Fibroblast of lung (primary cell): ENCODE data around the gene LRRC59. TPM values are rescaled to one million over a fixed set of nuclear protein-coding genes. Genes with fewer than 3 reads are reported as not detected.

ENCODE experiments used
- DNase-seq, 2 donors: peaks; one replicate each; pipeline versions ENCODE4 v3.0.0 to v3.0.0-alpha.2; 2010; ENCODE audit warnings: low read depth in 2 of 2
- H2AFZ ChIP-seq: 2 replicates; pipeline ENCODE4 v1.5.1; 2012; ENCODE audit warnings: low read length, control low read depth, inconsistent platforms
- H3K27ac ChIP-seq: 2 replicates; pipeline ENCODE4 v1.5.1; 2011; ENCODE audit warnings: low read length, control low read depth; ENCODE audit not compliant: insufficient read depth
- H3K27me3 ChIP-seq: 2 replicates; pipeline ENCODE4 v1.5.1; 2011; ENCODE audit warnings: mild to moderate bottlenecking, low read length; ENCODE audit not compliant: control insufficient read depth, insufficient read depth
- H3K36me3 ChIP-seq: 2 replicates; pipeline ENCODE4 v1.5.1; 2011; ENCODE audit warnings: low read length; ENCODE audit not compliant: control insufficient read depth, insufficient read depth
- H3K4me1 ChIP-seq: 2 replicates; pipeline ENCODE4 v1.5.1; 2011; ENCODE audit warnings: low read length; ENCODE audit not compliant: control insufficient read depth, insufficient read depth; ENCODE audit errors: extremely low read depth
- H3K4me2 ChIP-seq: 2 replicates; pipeline ENCODE4 v1.5.1; 2011; ENCODE audit warnings: low read length, control low read depth; ENCODE audit not compliant: insufficient read depth; ENCODE audit errors: extremely low read depth
- H3K4me3 ChIP-seq, 4 experiments: fragments of 200-600 bp in 1 of 4; sonication (generic) in 1 of 4; replicated peaks in 1 of 4; 2 replicates each; pipeline ENCODE4 v1.5.1; 2011 to 2016; ENCODE audit warnings: low read length in 4 of 4, low read depth in 3 of 4, mild to moderate bottlenecking in 3 of 4, control low read depth in 2 of 4, inconsistent platforms in 1 of 4, mixed read lengths in 1 of 4; ENCODE audit not compliant: insufficient read depth in 1 of 4; ENCODE audit errors: control extremely low read depth in 1 of 4
- H3K79me2 ChIP-seq: 2 replicates; pipeline ENCODE4 v1.5.1; 2012; ENCODE audit warnings: mild to moderate bottlenecking, low read length, inconsistent platforms; ENCODE audit not compliant: control insufficient read depth, insufficient read depth
- H3K9ac ChIP-seq: 2 replicates; pipeline ENCODE4 v1.5.1; 2011; ENCODE audit warnings: mild to moderate bottlenecking, low read length, control low read depth; ENCODE audit not compliant: insufficient read depth
- H3K9me3 ChIP-seq: 2 replicates; pipeline ENCODE4 v1.5.1; 2012; ENCODE audit warnings: low read depth, low read length; ENCODE audit not compliant: control insufficient read depth, insufficient read depth
- H4K20me1 ChIP-seq: 2 replicates; pipeline ENCODE4 v1.5.1; 2011; ENCODE audit warnings: low read length; ENCODE audit not compliant: control insufficient read depth, insufficient read depth; ENCODE audit errors: extremely low read depth
- EZH2 ChIP-seq: IDR thresholded peaks from 2 replicates; pipeline ENCODE4 v1.5.1; 2012; ENCODE audit warnings: low read length, control low read depth, mild to moderate bottlenecking; ENCODE audit errors: missing control alignments
- polyA plus RNA-seq, 2 donors: library from polyadenylated mRNA; depleted of rRNA in 1 of 2; stranded (reverse) in 1 of 2; unstranded in 1 of 2; fragments of >200 nt; gene quantifications; 2 replicates each; pipeline ENCODE4 v1.2.1, GENCODE V29; 2011 to 2012; ENCODE audit warnings: missing spikeins in 1 of 2
- total RNA-seq: library from RNA; depleted of rRNA; stranded (reverse); fragments of >200 nt; gene quantifications from 2 replicates; pipeline ENCODE4 v1.2.1, GENCODE V29; 2014
- TF ChIP-seq, protein P1 (sequence below), 2 donors: IDR thresholded peaks in 1 of 2; conservative IDR thresholded peaks in 1 of 2; 1 replicate in 1 of 2; 2 replicates in 1 of 2; pipeline ENCODE4 v1.5.1; 2011 to 2012; ENCODE audit warnings: low read length in 2 of 2, control low read depth in 1 of 2, inconsistent platforms in 1 of 2, low read depth in 1 of 2, mild to moderate bottlenecking in 1 of 2

Gene LRRC59
- total and polyA plus RNA-seq, 2 donors (not counting 1 experiment from before 2014, with no cell fraction given): 88.7 to 142 TPM

DNA sequence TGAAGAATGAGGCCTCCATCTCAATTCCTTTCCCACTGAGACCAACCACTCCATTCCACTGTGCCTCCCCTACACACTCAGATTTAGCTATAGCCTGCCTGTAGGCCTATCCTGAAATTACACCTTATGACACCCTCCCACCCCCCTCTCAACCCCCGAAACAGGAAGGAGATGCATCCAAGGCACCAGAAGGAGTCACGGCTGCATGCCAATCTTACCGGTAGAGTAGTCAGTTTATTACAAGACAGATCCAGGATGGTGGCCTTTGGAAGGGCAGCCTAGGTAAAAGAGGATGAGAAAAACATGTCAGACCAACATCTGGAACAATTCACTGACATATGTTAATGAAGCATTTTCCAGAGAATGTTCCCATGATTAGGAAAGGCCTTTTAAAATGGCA, 2.6 kb downstream of the LRRC59 start:
- peak overlapping the region; percentile 41 to 100 (median 98) for H3K4me3 ChIP-seq

DNA sequence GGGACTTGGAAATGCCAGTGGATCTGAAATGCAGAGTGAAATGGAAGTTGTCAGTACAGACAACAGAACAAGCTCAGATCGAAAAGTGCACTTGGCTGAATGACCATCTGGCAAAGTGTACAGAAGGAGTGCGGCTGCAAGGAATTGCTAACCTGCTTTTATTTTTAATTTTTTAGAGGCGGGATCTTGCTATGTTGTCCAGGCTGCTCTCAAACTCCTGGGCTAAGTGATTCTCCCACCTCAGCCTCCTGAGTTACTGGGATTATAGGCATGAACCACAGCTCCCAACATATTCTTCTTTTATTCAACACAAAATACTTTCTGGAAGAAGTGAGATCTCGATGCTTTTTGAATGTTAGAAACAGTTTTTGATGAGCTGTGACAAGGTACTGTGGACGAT, 3.6 kb downstream of the LRRC59 start:
- H3K9ac ChIP-seq: no peak overlapping the region
- H3K4me2 ChIP-seq: no peak overlapping the region

More for the DNA sequence above, 2.6 kb downstream of the LRRC59 start:
- Histone ChIP-seq H3K36me3 (peaks cover 36% of the 10 kb centered on the region), H3K79me2 (peaks cover 69% of the 10 kb centered on the region), H3K9me3 (no peaks in the 10 kb centered on the region), H3K4me2 (peak overlapping the region; percentile 97), H3K27me3 (no peaks in the 10 kb centered on the region), H2AFZ (no peak overlapping the region), H3K27ac (peak overlapping the region; percentile 10), H3K9ac (peak overlapping the region; percentile 2), H4K20me1 (peaks cover 2% of the 10 kb centered on the region), H3K4me1 (peaks cover 7% of the 10 kb centered on the region)
- DNase-seq: no peak
- TF ChIP-seq, protein P1, sequence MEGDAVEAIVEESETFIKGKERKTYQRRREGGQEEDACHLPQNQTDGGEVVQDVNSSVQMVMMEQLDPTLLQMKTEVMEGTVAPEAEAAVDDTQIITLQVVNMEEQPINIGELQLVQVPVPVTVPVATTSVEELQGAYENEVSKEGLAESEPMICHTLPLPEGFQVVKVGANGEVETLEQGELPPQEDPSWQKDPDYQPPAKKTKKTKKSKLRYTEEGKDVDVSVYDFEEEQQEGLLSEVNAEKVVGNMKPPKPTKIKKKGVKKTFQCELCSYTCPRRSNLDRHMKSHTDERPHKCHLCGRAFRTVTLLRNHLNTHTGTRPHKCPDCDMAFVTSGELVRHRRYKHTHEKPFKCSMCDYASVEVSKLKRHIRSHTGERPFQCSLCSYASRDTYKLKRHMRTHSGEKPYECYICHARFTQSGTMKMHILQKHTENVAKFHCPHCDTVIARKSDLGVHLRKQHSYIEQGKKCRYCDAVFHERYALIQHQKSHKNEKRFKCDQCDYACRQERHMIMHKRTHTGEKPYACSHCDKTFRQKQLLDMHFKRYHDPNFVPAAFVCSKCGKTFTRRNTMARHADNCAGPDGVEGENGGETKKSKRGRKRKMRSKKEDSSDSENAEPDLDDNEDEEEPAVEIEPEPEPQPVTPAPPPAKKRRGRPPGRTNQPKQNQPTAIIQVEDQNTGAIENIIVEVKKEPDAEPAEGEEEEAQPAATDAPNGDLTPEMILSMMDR (conservative IDR thresholded peaks at IDR 0.05 in 1 of 2, IDR thresholded peaks at IDR 0.05 in 1 of 2; ENCODE audit: low read depth in 1 of 2, low read length in 2 of 2): no peak
- no peak for TF ChIP-seq EZH2

DNA sequence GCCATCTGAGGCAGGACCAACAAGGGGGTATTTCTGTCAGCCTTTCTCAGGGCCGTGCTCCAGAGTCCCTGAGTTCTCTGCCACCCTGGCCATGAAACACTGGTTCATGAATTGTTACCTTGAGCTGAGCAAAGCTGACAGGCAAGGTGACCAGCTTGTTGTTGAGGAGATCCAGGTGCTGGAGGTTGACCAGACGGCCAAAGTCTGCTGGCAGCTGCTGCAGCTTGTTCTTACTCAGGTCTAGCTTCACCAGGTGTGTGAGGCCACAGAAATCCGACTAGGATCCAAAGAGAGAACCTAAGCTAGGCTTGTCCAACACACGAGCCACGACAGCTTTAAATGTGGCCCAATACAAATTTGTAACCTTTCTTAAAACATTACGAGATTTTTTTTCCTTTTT, 4.7 kb downstream of the LRRC59 start:
- TF ChIP-seq, protein P1 (conservative IDR thresholded peaks at IDR 0.05 in 1 of 2, IDR thresholded peaks at IDR 0.05 in 1 of 2; ENCODE audit: low read depth in 1 of 2, low read length in 2 of 2): no peak
- TF ChIP-seq EZH2: no peak
- Histone ChIP-seq H3K9ac (no peak overlapping the region), H3K4me2 (no peak overlapping the region), H3K4me3 (no peak overlapping the region), H3K9me3 (no peaks in the 10 kb centered on the region), H3K4me1 (peaks cover 7% of the 10 kb centered on the region), H3K27ac (no peak overlapping the region), H3K79me2 (peaks cover 81% of the 10 kb centered on the region), H4K20me1 (peaks cover 2% of the 10 kb centered on the region), H3K36me3 (peaks cover 50% of the 10 kb centered on the region), H2AFZ (no peak overlapping the region), H3K27me3 (no peaks in the 10 kb centered on the region)
- no peak for DNase-seq

More for the DNA sequence above, 3.6 kb downstream of the LRRC59 start:
- peaks cover 2% of the 10 kb centered on the region for H4K20me1 ChIP-seq
- TF ChIP-seq, protein P1 (conservative IDR thresholded peaks at IDR 0.05 in 1 of 2, IDR thresholded peaks at IDR 0.05 in 1 of 2; ENCODE audit: low read depth in 1 of 2, low read length in 2 of 2): no peak
- TF ChIP-seq EZH2: no peak
- H3K79me2 ChIP-seq: peaks cover 77% of the 10 kb centered on the region
- no peak for DNase-seq
- no peaks in the 10 kb centered on the region for H3K9me3 ChIP-seq
- peaks cover 42% of the 10 kb centered on the region for H3K36me3 ChIP-seq
- H3K27me3 ChIP-seq: no peaks in the 10 kb centered on the region
- no peak overlapping the region for H2AFZ ChIP-seq
- peaks cover 7% of the 10 kb centered on the region for H3K4me1 ChIP-seq
- H3K4me3 ChIP-seq: no peak overlapping the region
- no peak overlapping the region for H3K27ac ChIP-seq
